ENCODE results near the gene SH2D5. TPM values are rescaled to one million over a fixed set of nuclear protein-coding genes. Genes with fewer than 3 reads are reported as not detected.

The SH2D5 gene
- total RNA-seq, 1 experiment from 2014 or later, result 8.7 TPM

DNA sequence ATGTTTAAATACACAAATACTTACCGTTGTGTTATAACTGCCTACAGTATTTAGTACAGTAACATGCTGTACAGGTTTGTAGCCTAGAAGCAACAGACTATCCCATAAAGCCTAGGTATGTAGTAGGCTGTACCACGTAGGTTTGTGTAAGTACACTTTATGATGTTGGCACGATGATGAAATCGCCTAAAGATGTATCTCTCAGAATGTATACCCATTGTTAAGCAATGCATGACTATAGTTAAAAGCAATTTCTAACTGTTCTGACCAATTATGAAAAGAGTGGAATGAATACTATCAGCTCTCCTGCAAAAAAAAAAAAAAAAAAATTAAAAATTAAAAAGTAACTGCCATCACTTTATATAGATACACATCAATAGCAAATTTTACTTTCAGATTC is 43.2 kb upstream of the SH2D5 start:
- Histone ChIP-seq H3K23me2 (ENCODE audit: insufficient read length, low read depth, low read length, poor library complexity, severe bottlenecking) (no peaks in the 10 kb centered on the region), H3K4ac (ENCODE audit: low read depth, low read length) (no peak overlapping the region), H2BK5ac (ENCODE audit: insufficient read length, low read length) (no peak overlapping the region), H2AK5ac (ENCODE audit: insufficient read length, low read length) (no peak overlapping the region), H4K8ac (replicated peaks; ENCODE audit: insufficient read length, low read depth, low read length) (no peak overlapping the region), H3K23ac (ENCODE audit: insufficient read length, low read depth, low read length) (no peak overlapping the region), H3K56ac (ENCODE audit: insufficient read length, low read depth, low read length) (no peak overlapping the region), H4K91ac (ENCODE audit: insufficient read length, low read depth, low read length) (no peak overlapping the region), H3K79me1 (ENCODE audit: insufficient read depth, low read depth, low read length, poor library complexity, severe bottlenecking) (peaks cover 6% of the 10 kb centered on the region), H3K9ac (ENCODE audit: extremely low read depth, insufficient read length, low read length) (no peak overlapping the region), H3K4me1 (ENCODE audit: insufficient read depth, low read length) (no peaks in the 10 kb centered on the region), H3T11ph (ENCODE audit: low read length) (no peak overlapping the region), H2BK12ac (ENCODE audit: insufficient read length, low read depth, low read length) (no peak overlapping the region), H3K79me2 (ENCODE audit: insufficient read depth, low read length) (peaks cover 4% of the 10 kb centered on the region; the same call in 1 of the 2 replicates), H2BK15ac (ENCODE audit: low read depth, low read length) (no peak overlapping the region), H3K27ac (ENCODE audit: insufficient read length, low read depth, low read length) (no peak overlapping the region), H2BK20ac (ENCODE audit: low read depth, low read length, poor library complexity, severe bottlenecking) (no peak overlapping the region), H3K27me3 (ENCODE audit: insufficient read depth, low read length) (no peaks in the 10 kb centered on the region), H3K9me3 (ENCODE audit: control insufficient read depth, low read depth, low read length) (no peaks in the 10 kb centered on the region), H2BK120ac (ENCODE audit: low read depth, low read length, poor library complexity, severe bottlenecking) (no peak overlapping the region), H4K5ac (ENCODE audit: insufficient read length, low read depth, low read length) (no peak overlapping the region), H2AFZ (ENCODE audit: low read length) (no peak overlapping the region), H3K14ac (ENCODE audit: insufficient read depth, low read length) (no peak overlapping the region), H3K18ac (ENCODE audit: insufficient read length, low read depth, low read length) (no peak overlapping the region), H4K20me1 (ENCODE audit: control insufficient read depth, insufficient read depth, insufficient read length) (no peaks in the 10 kb centered on the region), H3K4me2 (ENCODE audit: insufficient read depth, insufficient read length, low read length) (no peak overlapping the region)
- Mint-ChIP-seq H3K4me1 (0 out of 4 replicates have a peak, but pooled peaks cover 0 to 2% of the 10 kb centered on the region in 2 experiments), H3K36me3 (ENCODE audit: insufficient read depth in 1 of 3, low read depth in 3 of 3) (peaks cover 27 to 84% (median 75%) of the 10 kb centered on the region in 3 experiments; a peak in 6 of 7 replicates), H3K27me3 (ENCODE audit: low read depth) (no peaks in the 10 kb centered on the region), H3K4me3 (no peak overlapping the region), H3K27ac (no peak overlapping the region), H3K9me3 (no peaks in the 10 kb centered on the region)
- no peak for DNase-seq
- TF ChIP-seq, protein P1, sequence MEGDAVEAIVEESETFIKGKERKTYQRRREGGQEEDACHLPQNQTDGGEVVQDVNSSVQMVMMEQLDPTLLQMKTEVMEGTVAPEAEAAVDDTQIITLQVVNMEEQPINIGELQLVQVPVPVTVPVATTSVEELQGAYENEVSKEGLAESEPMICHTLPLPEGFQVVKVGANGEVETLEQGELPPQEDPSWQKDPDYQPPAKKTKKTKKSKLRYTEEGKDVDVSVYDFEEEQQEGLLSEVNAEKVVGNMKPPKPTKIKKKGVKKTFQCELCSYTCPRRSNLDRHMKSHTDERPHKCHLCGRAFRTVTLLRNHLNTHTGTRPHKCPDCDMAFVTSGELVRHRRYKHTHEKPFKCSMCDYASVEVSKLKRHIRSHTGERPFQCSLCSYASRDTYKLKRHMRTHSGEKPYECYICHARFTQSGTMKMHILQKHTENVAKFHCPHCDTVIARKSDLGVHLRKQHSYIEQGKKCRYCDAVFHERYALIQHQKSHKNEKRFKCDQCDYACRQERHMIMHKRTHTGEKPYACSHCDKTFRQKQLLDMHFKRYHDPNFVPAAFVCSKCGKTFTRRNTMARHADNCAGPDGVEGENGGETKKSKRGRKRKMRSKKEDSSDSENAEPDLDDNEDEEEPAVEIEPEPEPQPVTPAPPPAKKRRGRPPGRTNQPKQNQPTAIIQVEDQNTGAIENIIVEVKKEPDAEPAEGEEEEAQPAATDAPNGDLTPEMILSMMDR (conservative IDR thresholded peaks at IDR 0.05), result no peak
- no CpG with 5 or more reads among the region's 4 CpGs for WGBS (ENCODE audit: extremely low coverage, insufficient read length, low lambda C conversion rate)

Data from H9 (cell line).